Measurements from ENCODE around the gene RBMS2. TPM values are rescaled to one million over a fixed set of nuclear protein-coding genes. Genes with fewer than 3 reads are reported as not detected.
A peak's percentile ranks its signal among the peaks of the same experiment; 100 is the strongest.

RBMS2 gene
- total and polyA plus RNA-seq, 9 of the 15 experiments (the other 6 are each of a cell fraction or from before 2014, with no cell fraction given), result 0.08 to 10.5 (median 0.31) TPM

- no peak for TF ChIP-seq HMBOX1 (IDR thresholded peaks at IDR 0.05)
- TF ChIP-seq CREBBP (IDR thresholded peaks at IDR 0.05; ENCODE audit: low read depth, low read length), result no peak
- TF ChIP-seq CCNT2 (IDR thresholded peaks at IDR 0.05; ENCODE audit: borderline replicate concordance, extremely low read depth, insufficient read length, low read depth, low read length), result no peak
- no peak for TF ChIP-seq JUNB (CRISPR knock-in tag; conservative IDR thresholded peaks at IDR 0.05)
- TF ChIP-seq MED1 (CRISPR knock-in tag; IDR thresholded peaks at IDR 0.05; ENCODE audit: borderline replicate concordance), result no peak
- no peak for TF ChIP-seq ASH1L (IDR thresholded peaks at IDR 0.05; ENCODE audit: borderline replicate concordance, low read depth, partially characterized antibody)
- no peak for TF ChIP-seq TBL1XR1 (IDR thresholded peaks at IDR 0.05; ENCODE audit: low read length in 2 of 2)
- no peak for TF ChIP-seq TEAD1 (CRISPR knock-in tag; IDR thresholded peaks at IDR 0.05)
- no peak for TF ChIP-seq ZNF143 (CRISPR knock-in tag; IDR thresholded peaks at IDR 0.05)
- TF ChIP-seq NFE2L1 (tag; IDR thresholded peaks at IDR 0.05; ENCODE audit: borderline replicate concordance, low read depth), result no peak
- TF ChIP-seq EZH2 (IDR thresholded peaks at IDR 0.05; ENCODE audit: borderline replicate concordance, low read depth, low read length), result no peak
- TF ChIP-seq EP300 (IDR thresholded peaks at IDR 0.05; ENCODE audit: low read length), result no peak
- no peak for TF ChIP-seq ZBTB43 (CRISPR knock-in tag; IDR thresholded peaks at IDR 0.05)
- no peak for TF ChIP-seq ZFP30 (CRISPR knock-in tag; IDR thresholded peaks at IDR 0.05; ENCODE audit: borderline replicate concordance)
- TF ChIP-seq ZNF707 (CRISPR knock-in tag; conservative IDR thresholded peaks at IDR 0.05), result no peak
- TF ChIP-seq TCF7L2 (IDR thresholded peaks at IDR 0.05; ENCODE audit: low read depth, low read length), result no peak
- no peak for TF ChIP-seq CSDE1 (IDR thresholded peaks at IDR 0.05)
- TF ChIP-seq BCLAF1 (IDR thresholded peaks at IDR 0.05; ENCODE audit: borderline replicate concordance in 1 of 2, control insufficient read depth in 1 of 2, low read depth in 2 of 2, low read length in 1 of 2), result no peak
- TF ChIP-seq ZFX (CRISPR knock-in tag; IDR thresholded peaks at IDR 0.05), result peak; percentile 46; the same call in 1 of the 2 replicates
- no peak for TF ChIP-seq MCM3 (IDR thresholded peaks at IDR 0.05)
- no peak for TF ChIP-seq ZNF280A (IDR thresholded peaks at IDR 0.05; ENCODE audit: low read depth, partially characterized antibody)
Measured at GRCh38 chr12:56629459-56630179, 108.0 kb downstream of the RBMS2 start (continued).

Data from K562 (cell line).